ENCODE results near the gene EI24. TPM values are rescaled to one million over a fixed set of nuclear protein-coding genes. Genes with fewer than 3 reads are reported as not detected.

The EI24 gene
- total RNA-seq, 1 donor from 2014 or later: 129 TPM

GRCh38 chr11:125559888-125560287 is 9.4 kb upstream of the EI24 start:
- H3K27me3 ChIP-seq (ENCODE audit: control insufficient read depth, insufficient read depth, low read length): no peaks in the 10 kb centered on the region
- DNase-seq (ENCODE audit: low read depth): no peak
- no peak for TF ChIP-seq CTCF (IDR thresholded peaks at IDR 0.05; ENCODE audit: insufficient read depth, low read length, poor library complexity, severe bottlenecking)

GRCh38 chr11:125561924-125562323 is 7.4 kb upstream of the EI24 start:
- H3K4me3 ChIP-seq (ENCODE audit: low read depth, low read length): no peak overlapping the region
- no peaks in the 10 kb centered on the region for H3K36me3 ChIP-seq (ENCODE audit: control insufficient read depth, insufficient read depth, low read length)
- no peak for DNase-seq (ENCODE audit: low read depth)
- H3K27me3 ChIP-seq (ENCODE audit: control insufficient read depth, insufficient read depth, low read length): no peaks in the 10 kb centered on the region
- no peak for TF ChIP-seq CTCF (IDR thresholded peaks at IDR 0.05; ENCODE audit: insufficient read depth, low read length, poor library complexity, severe bottlenecking)

More at GRCh38 chr11:125559888-125560287, 9.4 kb upstream of the EI24 start:
- H3K36me3 ChIP-seq (ENCODE audit: control insufficient read depth, insufficient read depth, low read length): no peaks in the 10 kb centered on the region
- H3K4me3 ChIP-seq (ENCODE audit: low read depth, low read length): no peak overlapping the region

- TF ChIP-seq CTCF (IDR thresholded peaks at IDR 0.05; ENCODE audit: insufficient read depth, low read length, poor library complexity, severe bottlenecking): no peak
- Histone ChIP-seq H3K27me3 (ENCODE audit: control insufficient read depth, insufficient read depth, low read length) (no peaks in the 10 kb centered on the region), H3K36me3 (ENCODE audit: control insufficient read depth, insufficient read depth, low read length) (no peaks in the 10 kb centered on the region), H3K4me3 (ENCODE audit: low read depth, low read length) (no peak overlapping the region)
- DNase-seq (ENCODE audit: low read depth): no peak
These were observed 6.8 kb upstream of the EI24 start for GRCh38 chr11:125562430-125562829.

GRCh38 chr11:125564357-125564756 is 4.9 kb upstream of the EI24 start:
- Histone ChIP-seq H3K27me3 (ENCODE audit: control insufficient read depth, insufficient read depth, low read length) (no peaks in the 10 kb centered on the region), H3K36me3 (ENCODE audit: control insufficient read depth, insufficient read depth, low read length) (no peaks in the 10 kb centered on the region), H3K4me3 (ENCODE audit: low read depth, low read length) (no peak overlapping the region)
- TF ChIP-seq CTCF (IDR thresholded peaks at IDR 0.05; ENCODE audit: insufficient read depth, low read length, poor library complexity, severe bottlenecking): no peak
- no peak for DNase-seq (ENCODE audit: low read depth)

- Histone ChIP-seq H3K4me3 (ENCODE audit: low read depth, low read length) (no peak overlapping the region), H3K36me3 (ENCODE audit: control insufficient read depth, insufficient read depth, low read length) (no peaks in the 10 kb centered on the region), H3K27me3 (ENCODE audit: control insufficient read depth, insufficient read depth, low read length) (no peaks in the 10 kb centered on the region)
- no peak for DNase-seq (ENCODE audit: low read depth)
- no peak for TF ChIP-seq CTCF (IDR thresholded peaks at IDR 0.05; ENCODE audit: insufficient read depth, low read length, poor library complexity, severe bottlenecking)
These were observed 3.0 kb upstream of the EI24 start for GRCh38 chr11:125566235-125566634.

- TF ChIP-seq CTCF (IDR thresholded peaks at IDR 0.05; ENCODE audit: insufficient read depth, low read length, poor library complexity, severe bottlenecking): no peak
- DNase-seq (ENCODE audit: low read depth): no peak
- no peaks in the 10 kb centered on the region for H3K36me3 ChIP-seq (ENCODE audit: control insufficient read depth, insufficient read depth, low read length)
- H3K4me3 ChIP-seq (ENCODE audit: low read depth, low read length): peak overlapping the region; percentile 84
- no peaks in the 10 kb centered on the region for H3K27me3 ChIP-seq (ENCODE audit: control insufficient read depth, insufficient read depth, low read length)
These were observed 791 bp downstream of the EI24 start for GRCh38 chr11:125569915-125570621.

Measured in kidney epithelial cell (primary cell).